Mucosa of descending colon (tissue), 3 donors: ENCODE results near the gene CSGALNACT2. TPM values are rescaled to one million over a fixed set of nuclear protein-coding genes. Genes with fewer than 3 reads are reported as not detected.

Experiments used
- ATAC-seq: fragments of 200-7000 bp; cut with Tn5 transposase; one replicate; pipeline ENCODE4 v1.9.1; 2020; ENCODE audit warnings: mild to moderate bottlenecking, moderate library complexity
- DNase-seq, 3 donors: peaks; one replicate each; pipeline ENCODE4 v3.0.0-alpha.2; 2020
- H3K36me3 ChIP-seq: fragments of 200-600 bp; one replicate; pipeline ENCODE4 v1.8.0; 2021; ENCODE audit warnings: low read depth, mild to moderate bottlenecking
- H3K4me1 ChIP-seq: fragments of 200-600 bp; one replicate; pipeline ENCODE4 v1.8.0; 2021; ENCODE audit warnings: low read depth, mild to moderate bottlenecking
- H3K4me3 ChIP-seq: fragments of 200-600 bp; one replicate; pipeline ENCODE4 v1.8.0; 2021; ENCODE audit warnings: mild to moderate bottlenecking
- H3K9me3 ChIP-seq: fragments of 200-600 bp; one replicate; pipeline ENCODE4 v1.8.0; 2021; ENCODE audit warnings: mild to moderate bottlenecking
- CTCF ChIP-seq: fragments of 200-600 bp; IDR thresholded peaks from one replicate; pipeline ENCODE4 v1.8.0; 2022; ENCODE audit warnings: antibody characterized with exemption, mild to moderate bottlenecking
- intact Hi-C, 2 donors: fragments of 100-400 bp; cut with DNase I in 1 of 2; cut with micrococcal nuclease in 1 of 2; formaldehyde crosslinking; loops; one replicate each; pipeline versions ENCODE4 v1.11.0 to v1.11.1; 2022; cut with DNase I, micrococcal nuclease
- total RNA-seq, 3 donors: library from RNA; stranded (reverse); fragmentation: NEBNext Ultra II Directional in 2 of 3; extraction: Animal tissue kit (Norgen Biotek cat#: 25700) in 2 of 3; gene quantifications; one replicate each; pipeline versions ENCODE4 v1.2.1 to v1.2.4, GENCODE V29; 2021 to 2023
- donor health status: DM: no; HTN: no; CAD: no; lungs with moderate emphysema.
- donor health status: DM: no; HTN: no; CAD: no.
- donor health status: DM: no; HTN: yes; CAD: no.

CSGALNACT2 gene
- total RNA-seq, 3 donors from 2014 or later, result 3.9 to 20.1 (median 7.4) TPM

- Histone ChIP-seq H3K4me3 (no peak overlapping the region), H3K36me3 (no peaks in the 10 kb centered on the region), H3K4me1 (peaks cover 6% of the 10 kb centered on the region), H3K9me3 (no peaks in the 10 kb centered on the region)
- DNase-seq (peak in 2 of 3 donors; percentile 2 to 10), ATAC-seq (no peak)
- no peak for TF ChIP-seq CTCF
- intact Hi-C loops, result no loop called here
Measured at GRCh38 chr10:43226441-43226840, 88.2 kb downstream of the CSGALNACT2 start.

GRCh38 chr10:43226851-43227845, 88.9 kb downstream of the CSGALNACT2 start:
- TF ChIP-seq CTCF, result no peak
- ATAC-seq (no peak), DNase-seq (peak in 2 of 3 donors; percentile 14 to 24)
- intact Hi-C loops, result no loop called here
- H3K4me1 ChIP-seq, result peaks cover 6% of the 10 kb centered on the region
- no peak overlapping the region for H3K4me3 ChIP-seq
- H3K9me3 ChIP-seq, result no peaks in the 10 kb centered on the region
- no peaks in the 10 kb centered on the region for H3K36me3 ChIP-seq

- intact Hi-C loops, result no loop called here
- Histone ChIP-seq H3K4me1 (peaks cover 6% of the 10 kb centered on the region), H3K36me3 (no peaks in the 10 kb centered on the region), H3K4me3 (no peak overlapping the region), H3K9me3 (no peaks in the 10 kb centered on the region)
- no peak for ATAC-seq
- DNase-seq, result peak in 2 of 3 donors; percentile 16 to 45
- TF ChIP-seq CTCF, result no peak
Measured at GRCh38 chr10:43227911-43228782, 89.9 kb downstream of the CSGALNACT2 start.

- DNase-seq (peak in 2 of 3 donors; percentile 21 to 45), ATAC-seq (peak; percentile 10)
- peaks cover 6% of the 10 kb centered on the region for H3K4me1 ChIP-seq
- no peaks in the 10 kb centered on the region for H3K9me3 ChIP-seq
- no peak for TF ChIP-seq CTCF
- intact Hi-C loops, result no loop called here
- H3K36me3 ChIP-seq, result no peaks in the 10 kb centered on the region
- no peak overlapping the region for H3K4me3 ChIP-seq
Measured at GRCh38 chr10:43228783-43229207, 90.5 kb downstream of the CSGALNACT2 start.

- intact Hi-C loops, result no loop called here
- H3K36me3 ChIP-seq, result no peaks in the 10 kb centered on the region
- TF ChIP-seq CTCF, result no peak
- peak; percentile 49 for ATAC-seq
- peak; percentile 33 to 76 (median 54) for DNase-seq
- peaks cover 6% of the 10 kb centered on the region for H3K4me1 ChIP-seq
- no peaks in the 10 kb centered on the region for H3K9me3 ChIP-seq
- no peak overlapping the region for H3K4me3 ChIP-seq
Measured at GRCh38 chr10:43229208-43230061, 91.2 kb downstream of the CSGALNACT2 start.
